Activated gamma-delta T cell treated with Interleukin-2 at 50 U/mL for 16 hours (primary cell): Measurements from ENCODE around the gene GJA3.

Experiments used
- DNase-seq: peaks from one replicate; pipeline ENCODE4 v3.0.0-alpha.2; 2020

GJA3 gene

DNA sequence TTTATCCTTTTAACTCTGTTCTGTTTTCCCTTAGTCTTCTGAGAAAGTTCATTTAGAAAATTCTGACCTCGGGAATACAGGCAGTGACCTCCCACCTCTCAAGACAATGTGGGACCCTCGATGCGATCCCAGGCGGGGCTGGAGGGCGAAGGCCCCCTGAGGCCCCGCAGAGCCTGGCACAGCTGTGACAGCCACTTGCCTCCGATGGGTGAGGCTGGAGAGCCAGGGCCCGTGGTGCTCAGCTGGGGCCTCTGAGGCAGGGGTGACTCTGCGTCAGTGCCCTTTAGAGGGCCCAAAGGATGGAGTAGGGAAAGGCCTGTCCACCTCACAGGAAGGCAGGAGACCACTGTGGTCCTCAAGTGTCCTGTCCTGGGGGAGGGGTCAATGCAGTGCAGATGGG is 10.3 kb downstream of the GJA3 start:
- DNase-seq: no peak

DNA sequence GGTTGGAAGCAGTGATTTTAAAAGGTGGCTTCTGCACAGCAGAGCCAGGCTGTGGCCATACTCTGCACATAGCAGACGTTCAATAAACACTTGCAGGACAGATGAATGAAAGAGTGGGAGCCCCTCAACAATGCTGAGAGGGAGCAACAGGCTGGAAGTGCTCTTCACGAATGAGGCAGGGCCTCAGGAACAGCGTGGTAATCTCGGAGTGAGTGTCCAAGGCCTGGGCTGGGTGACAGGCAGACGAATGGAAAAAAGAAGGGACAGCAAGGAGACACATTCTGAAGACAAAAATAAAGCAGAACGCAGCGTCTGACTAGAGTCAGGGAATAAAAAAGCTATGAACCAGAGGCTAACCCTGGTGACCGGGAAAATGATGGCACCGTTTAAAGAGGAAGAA is 11.1 kb downstream of the GJA3 start:
- DNase-seq: no peak

DNA sequence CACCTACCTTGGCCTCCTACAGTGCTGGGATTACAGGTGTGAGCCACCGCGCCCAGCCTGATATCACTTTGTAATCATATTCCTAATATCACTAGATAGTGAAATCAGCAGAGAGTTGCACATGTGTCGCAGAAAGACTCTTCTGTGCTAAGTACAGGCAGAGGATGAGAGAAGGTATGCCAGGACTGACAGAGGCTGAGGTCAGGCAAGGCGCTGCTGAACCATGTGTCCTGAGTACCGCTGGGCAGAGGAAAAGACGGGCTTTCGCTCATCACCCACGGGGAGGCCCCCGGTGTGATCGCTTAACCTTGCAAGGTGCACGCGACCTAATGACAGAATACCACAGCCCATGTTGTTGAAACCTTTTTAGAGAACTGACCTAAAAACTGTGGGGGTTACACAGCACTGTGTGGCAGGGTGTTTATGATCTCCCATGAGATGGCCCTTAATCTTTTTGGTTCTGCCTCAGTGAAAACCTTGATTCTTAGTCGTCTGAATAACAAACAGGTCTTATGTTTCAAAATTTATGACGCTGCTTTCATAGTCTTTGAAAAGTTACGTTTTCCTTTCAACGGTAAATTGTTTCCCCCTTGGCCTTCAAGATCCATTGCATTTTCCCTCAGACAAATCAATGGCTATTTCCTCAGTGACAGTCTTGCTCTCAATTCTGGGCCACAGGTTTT is 12.2 kb downstream of the GJA3 start:
- no peak for DNase-seq

DNA sequence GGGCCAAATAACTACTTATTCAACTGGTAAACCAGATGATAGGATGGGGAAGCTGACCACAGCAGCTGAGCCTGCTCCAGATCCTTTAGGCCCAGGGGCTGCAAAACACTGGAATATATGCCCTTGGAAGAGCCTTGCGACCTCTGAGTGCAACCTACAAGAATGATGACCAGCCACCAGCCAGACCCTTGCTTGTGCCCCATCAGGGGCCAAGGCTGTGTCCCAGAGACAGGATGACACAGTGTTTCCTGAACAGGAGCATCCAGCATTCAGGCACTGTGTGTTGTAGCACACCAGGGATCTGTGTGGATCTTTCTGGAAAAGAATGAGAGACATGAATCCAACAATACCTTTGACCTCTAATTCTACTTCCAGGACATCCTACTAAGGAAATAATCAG is 14.5 kb downstream of the GJA3 start:
- DNase-seq: no peak

DNA sequence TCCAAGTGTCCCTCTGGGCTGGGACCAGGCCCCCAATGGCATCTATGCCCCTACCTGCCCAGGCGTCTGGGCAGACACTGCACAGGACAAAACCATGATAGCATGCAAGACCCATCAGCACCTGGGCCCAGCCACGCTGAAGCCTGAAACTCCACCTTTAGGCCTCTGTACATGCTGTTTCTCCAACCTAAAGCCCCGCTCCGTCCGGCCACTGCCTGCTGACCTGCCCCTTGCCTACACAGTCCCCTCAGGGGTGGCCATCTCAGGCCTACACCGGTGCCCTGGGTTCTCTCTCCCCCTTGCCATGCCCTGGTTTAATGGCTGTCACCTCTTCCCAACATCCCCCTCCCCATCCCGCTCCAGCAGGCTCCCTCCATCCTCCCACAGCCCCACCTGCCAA is 15.3 kb downstream of the GJA3 start:
- no peak for DNase-seq

DNA sequence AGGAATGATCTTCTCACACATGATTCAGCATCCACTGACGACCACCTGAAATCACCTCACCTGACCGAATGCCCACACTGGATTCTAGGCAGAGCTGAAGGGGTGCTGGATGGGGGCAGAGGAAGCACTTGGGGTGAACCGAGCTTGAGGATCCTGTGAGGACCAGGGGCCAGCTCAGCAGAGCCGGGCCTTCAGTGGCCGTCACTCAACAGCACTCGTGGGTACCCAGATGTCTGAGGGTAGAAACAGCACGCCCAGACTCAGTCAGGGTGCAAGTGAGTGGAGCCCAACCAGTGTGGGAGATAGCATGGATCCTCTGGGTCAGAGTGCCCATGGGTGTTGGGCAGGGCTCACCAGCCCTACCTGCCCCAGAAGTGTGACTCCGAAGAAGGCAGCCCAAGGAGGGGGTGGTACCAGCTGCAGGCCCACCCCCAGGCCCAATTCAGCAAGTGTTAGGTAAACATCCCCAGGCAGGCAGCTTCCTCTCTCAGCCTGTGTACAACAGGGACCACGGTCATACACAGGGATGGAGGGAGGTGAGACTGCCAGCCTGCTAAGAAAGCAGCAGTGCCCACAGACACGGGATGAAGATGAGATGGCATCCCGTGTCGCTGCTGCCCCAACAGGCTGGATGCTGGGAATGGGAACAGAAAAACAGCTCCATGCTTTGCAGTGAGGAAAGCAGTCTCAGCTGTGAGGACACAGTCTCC is 16.6 kb downstream of the GJA3 start:
- DNase-seq: no peak

DNA sequence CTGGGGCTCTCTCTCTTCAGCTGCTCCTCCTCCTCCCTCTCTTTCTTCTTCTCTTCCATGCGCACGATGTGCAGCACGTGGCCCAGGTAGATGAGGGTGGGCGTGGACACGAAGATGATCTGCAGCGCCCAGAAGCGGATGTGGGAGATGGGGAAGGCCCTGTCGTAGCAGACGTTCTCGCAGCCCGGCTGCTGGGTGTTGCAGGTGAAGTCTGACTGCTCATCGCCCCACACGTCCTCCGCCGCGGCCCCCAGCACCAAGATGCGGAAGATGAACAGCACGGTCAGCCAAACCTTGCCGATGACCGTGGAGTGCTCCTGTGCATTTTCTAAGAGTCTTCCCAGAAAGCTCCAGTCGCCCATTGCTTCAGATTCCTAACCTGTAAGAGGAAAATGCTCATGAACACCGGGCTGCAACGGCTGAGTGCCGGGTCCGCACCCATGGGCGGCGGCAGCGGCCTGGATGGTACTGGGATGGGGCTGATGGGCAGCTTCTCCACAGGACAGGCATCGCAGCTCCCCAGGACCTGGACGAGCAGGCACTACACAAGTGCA is 17.8 kb downstream of the GJA3 start:
- no peak for DNase-seq

DNA sequence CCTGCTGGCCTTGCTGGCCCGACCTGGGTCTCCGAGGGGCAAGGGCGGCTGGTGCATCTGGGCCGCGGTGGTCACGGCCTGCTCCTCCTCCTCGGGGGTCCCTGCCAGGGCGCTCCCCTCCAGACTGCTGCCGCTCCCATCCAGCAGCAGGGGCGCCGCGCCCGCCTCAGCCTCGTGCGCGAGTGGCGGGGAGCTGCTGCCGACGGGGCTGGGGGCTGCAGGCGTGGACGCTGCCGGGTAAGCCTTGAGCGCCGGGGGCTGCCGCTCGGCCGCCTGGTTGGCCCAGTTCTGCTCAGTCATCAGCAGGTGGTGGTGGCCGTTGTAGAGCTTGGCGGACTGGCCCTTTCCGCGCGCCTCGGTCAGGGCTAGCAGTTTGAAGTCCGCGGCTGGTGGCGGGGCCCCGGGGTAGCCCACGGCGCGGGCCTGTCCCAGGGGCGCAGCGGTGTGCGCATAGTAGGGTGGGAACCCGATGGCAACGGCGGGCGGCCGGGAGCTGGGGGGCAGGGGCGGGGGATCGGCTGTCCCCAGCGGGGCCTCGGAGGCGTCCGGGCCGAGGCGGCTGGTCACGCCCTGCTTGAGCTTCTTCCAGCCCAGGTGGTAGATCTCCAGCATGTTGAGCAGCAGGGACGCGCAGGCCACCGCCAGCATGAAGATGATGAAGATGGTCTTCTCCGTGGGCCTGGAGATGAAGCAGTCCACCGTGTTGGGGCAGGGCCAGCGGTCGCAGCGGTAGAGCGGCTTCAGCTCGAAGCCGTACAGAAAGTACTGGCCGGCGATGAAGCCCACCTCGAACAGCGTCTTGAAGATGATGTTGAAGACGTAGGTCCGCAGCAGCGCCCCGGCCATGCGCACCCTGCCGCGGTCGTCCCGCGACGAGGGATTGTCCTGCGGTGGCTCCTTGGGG is 18.6 kb downstream of the GJA3 start:
- DNase-seq: no peak

DNA sequence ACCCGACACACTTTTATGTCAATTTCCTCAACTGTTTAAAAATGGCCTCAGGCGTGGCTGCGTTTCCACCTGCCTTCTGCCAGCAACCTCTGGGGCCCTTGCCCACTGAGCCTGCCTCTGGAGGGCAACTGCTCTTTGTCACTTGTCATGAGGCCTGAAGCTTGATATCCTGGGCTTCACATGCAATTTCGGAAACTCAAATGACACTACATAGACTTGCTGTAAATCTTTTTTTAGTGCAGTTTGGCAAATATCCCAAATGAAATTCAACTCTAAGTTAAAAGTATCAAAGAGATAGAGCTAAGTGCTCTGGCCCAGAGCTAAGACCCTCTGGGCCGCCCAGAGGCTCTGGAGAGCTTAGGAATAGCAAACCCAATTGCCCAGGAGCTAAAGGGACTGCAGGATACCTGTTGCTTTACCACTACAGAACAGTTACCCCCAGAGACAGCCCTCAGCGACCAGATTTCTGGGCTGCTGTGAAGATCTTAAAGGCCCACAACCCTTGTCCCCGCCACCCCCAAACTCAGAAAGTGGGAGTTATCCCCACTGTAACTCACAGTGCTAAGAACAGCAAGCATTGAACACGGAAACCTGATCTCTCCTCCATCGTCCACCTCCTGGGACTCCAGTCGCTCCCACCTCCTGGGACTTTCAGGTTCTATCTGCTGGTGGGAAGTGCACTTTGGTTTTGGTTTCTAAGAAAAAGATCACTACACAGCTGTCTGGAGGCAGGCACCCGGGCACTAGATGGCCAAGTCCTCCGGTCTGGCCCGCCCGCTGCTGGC is 19.4 kb downstream of the GJA3 start:
- DNase-seq: no peak

DNA sequence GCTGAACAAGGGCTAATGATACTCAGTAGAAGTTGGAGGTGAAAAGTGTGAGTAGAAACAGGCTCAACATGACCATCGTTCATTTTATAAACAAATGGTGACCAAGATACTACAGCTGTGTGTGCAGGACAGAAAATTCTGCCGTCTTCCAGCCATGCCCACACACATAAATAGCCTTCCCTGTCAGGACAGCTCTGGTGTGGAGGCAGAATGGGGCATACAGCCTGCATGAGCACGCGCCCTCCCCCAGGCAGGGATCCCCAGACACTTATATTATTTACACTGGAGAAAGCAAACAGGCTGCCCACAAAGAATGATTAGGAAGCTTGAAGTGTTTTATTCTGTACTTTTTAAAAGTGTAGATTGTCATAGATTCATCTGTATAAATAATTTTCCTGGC is 20.4 kb downstream of the GJA3 start:
- DNase-seq: no peak

DNA sequence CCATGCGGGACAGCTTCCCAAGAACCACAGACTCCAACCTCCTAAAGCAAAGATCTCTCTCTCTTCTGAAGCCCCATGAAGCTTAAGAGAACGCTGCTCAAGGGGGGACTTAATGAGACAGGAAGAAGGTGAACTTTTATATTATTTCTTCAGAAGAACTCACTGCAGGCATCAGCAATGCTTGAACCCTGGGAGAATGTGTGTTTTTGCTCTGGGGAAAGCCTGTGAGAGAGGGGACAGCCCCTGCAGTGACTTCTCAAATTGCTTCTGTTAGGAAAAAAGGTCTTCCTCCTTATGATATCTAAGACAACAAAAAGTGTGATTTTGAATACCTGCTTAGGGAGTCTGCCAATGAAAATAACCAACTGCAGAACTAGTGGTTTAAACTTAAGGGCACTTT is 23.0 kb downstream of the GJA3 start:
- DNase-seq: no peak

DNA sequence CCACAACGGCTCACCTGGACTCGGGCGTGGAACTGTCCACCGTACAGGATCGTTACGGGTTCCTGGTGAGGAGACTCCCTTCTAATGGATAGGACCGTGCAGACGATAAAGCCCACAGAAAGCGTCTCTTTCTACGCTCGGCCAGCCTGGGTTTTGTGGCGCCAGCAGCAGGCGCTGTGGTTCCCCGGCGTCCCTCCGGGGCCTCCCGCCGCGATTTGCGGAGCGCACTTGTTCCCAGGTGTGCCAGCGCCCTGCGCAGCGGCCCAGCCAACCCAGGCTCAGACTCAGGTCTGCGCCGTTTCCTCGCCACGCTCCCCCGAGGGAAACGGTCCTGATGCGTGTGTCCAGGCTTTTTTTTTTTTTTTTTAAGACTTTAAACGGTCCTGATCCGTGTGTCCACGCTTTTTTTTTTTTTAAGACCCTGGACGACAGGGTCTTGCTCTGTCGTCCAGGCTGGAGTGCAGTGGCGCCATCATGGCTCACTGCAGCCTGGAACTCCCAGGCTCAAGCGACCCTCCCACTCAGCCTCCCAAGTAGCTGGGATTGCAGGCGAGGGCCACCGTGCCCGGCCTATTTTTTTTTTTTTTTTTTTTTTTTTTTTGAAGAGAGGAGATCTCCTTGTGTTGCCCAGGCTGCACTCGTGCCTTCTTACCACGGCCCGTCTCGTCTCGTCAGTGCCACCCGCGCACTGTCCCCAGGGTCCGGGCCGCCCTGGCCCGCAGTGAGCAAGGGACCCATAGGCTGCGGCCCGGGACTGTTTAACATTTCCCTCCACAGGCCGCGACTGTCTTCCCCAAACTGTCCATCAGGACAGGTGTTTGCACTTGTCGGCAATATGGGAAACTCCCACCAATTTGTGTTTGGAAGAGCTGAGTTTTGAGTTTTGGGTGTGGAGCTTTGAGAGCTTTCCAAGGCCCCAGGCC is 23.8 kb downstream of the GJA3 start:
- DNase-seq: no peak

DNA sequence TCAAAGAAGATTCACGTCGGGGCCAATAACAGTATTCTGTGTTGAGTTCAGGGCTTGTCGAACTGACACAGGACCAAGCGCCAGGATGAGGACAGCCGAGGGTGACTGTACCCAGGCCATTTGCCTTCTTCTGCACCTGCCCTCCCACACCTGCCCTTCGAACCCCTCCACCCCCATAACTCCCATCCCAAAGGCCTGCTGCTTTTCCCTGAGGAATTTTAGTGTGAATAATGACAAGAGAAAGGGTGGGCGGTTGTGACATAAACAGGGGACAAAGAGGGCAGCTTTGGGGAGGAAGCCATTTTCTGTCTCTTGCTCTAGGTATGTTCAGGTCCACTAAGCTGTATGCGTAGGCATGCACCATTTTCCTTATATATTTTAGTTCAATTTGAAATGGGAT is 26.1 kb downstream of the GJA3 start:
- no peak for DNase-seq

DNA sequence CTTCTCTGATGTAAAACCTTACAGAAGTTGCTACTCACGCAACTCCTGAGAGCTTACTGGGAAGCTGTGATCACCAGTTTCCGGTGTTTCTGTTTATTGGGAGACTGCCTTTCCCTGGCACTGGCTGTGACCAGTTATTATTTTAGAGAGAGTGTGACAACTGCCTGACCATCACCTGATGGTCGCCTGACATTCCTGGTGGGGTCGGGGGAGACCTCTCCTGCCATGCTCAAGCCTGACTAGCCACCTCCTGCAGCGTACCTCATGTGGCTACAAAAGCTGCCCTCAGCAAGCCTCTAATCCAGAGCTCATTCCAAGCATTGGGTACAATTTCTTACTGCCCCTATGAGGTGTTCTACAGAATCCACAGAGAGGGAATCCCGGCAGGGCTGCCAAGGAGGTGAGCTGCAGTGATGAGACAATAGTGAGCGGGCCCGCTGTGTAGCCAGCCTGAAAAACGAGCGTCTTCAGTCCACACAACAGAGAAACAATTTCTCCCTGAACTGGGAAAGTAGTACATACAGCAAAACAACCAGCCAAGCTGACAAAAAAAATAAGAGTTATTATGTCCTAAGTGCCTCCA is 28.7 kb downstream of the GJA3 start:
- DNase-seq: no peak

DNA sequence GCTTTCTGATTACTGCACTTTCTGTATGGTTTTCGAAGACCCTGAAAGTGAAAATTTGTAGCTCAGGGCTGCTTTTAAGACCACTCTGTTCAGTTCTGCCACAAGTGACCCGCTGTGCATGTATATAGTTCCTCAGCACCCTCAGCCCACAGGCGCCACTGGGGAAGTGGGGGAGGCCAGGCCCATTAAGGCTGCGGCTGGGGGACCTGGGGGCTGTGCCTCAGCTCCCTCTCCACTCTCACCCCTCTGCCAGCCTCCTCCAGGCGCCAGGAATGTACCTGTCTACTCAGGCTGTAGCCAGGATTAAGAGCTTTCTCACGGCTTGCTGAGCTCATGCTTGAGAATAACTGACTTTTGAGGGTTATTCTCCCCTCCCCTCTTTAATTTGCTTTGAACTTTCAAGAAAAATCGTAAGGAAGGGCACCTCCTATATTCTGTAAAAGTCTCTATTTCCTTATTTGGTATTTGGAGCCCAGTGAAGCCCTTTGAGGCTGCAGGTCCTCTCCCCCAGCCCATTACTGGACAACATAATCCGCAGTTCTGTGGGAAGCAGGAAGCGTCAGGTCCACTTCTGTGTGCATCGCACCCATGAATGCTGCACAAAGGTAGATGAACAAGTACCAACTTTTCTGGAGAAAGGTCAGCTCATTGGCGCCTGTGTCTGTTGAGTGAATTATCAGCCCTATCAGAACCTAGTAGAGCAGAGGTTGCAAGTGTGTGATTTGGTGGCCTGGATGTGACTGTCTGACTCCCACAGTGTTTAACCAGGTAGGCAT is 29.6 kb downstream of the GJA3 start:
- no peak for DNase-seq

DNA sequence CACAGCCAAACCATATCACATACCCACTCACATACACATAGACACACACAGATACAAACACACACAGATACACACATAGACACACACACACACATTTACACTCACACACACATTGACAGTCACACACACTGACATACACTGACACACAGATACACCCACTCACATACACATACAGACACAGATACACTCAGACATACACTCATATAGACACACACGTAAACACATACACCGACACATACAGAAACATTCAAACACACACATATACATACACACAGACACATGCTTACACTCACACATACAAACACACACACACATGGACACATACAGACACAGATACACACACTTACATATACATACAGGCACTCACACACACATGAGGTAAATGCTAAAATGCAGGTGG is 30.2 kb downstream of the GJA3 start:
- DNase-seq: no peak

DNA sequence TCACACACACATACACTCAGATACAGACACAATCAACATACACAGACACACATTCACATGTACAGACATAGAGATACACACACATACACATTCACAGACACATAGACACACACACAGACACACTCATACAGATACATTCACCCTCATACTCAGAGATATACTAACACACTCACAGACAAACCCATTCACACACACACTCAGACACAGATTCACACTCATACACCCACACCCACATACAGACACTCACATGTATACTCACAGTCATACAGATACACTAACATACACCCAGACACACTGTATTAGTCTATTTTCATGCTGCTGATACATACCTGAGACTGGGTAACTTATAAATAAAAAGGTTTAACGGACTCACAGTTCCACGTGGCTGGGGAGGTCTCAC is 30.8 kb downstream of the GJA3 start:
- DNase-seq: no peak

DNA sequence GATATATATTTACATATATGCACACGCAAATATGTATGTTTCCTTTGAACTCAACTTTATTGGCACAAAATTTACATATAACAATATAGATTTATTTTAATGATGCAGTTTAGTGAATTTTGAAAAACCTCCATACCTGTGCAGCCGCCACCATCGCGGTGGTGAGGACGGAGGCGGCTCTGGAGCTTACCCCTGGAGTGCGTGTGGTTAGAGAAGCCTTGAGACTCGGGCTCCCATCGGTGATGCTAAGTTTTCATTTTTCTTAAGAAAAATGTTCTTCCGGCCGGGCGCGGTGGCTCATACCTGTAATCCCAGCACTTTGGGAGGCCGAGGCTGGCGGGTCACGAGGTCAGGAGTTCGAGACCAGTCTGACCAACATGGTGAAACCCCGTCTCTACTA is 31.8 kb downstream of the GJA3 start:
- DNase-seq: no peak

DNA sequence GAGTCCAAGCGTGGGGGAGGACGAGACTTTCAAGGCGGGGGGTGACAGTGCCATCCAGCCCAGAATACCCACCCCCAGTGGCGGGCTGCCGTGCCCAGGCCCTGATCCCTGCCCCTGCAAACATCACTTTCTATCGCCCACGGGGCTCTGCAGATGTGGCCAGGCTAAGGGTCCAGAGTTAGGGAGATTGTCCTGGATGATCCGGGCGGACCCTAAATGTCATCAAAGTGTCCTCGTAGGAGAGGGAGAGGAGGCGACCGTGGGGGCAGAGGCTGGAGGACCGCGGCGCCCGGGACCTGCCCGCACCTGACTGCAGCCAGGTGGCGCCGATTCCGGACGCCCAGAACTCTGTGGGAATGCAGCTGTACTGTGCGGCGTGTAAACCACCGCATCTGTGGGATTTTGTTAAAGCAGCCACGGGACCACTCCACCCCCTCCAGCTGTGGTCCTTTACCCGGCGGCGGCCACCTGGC is 32.4 kb downstream of the GJA3 start:
- no peak for DNase-seq
